HepG2 (cell line): ENCODE measurements around the gene HSCB. TPM values are rescaled to one million over a fixed set of nuclear protein-coding genes. Genes with fewer than 3 reads are reported as not detected.
A peak's percentile ranks its signal among the peaks of the same experiment; 100 is the strongest.

Experiments used
- AHDC1 ChIP-seq: sonication (generic); formaldehyde crosslinking; IDR thresholded peaks from 2 replicates; pipeline ENCODE4 v1.5.1; 2020; ENCODE audit warnings: mild to moderate bottlenecking, missing genetic modification reagents, borderline replicate concordance
- EP300 ChIP-seq, 3 experiments: sonication (generic) in 1 of 3; formaldehyde crosslinking in 1 of 3; IDR thresholded peaks; 2 replicates each; pipeline versions ENCODE4 v1.5.1 to v1.6.1; 2011 to 2020; ENCODE audit warnings: low read depth in 2 of 3, low read length in 2 of 3, borderline replicate concordance in 1 of 3, improper control_type of control experiment in 1 of 3, mild to moderate bottlenecking in 1 of 3, missing genetic modification reagents in 1 of 3, moderate library complexity in 1 of 3
- GPN1 ChIP-seq: sonication (generic); formaldehyde crosslinking; IDR thresholded peaks from 2 replicates; pipeline ENCODE4 v1.5.1; 2020; ENCODE audit warnings: missing genetic modification reagents, borderline replicate concordance
- MED1 ChIP-seq: sonication (generic); formaldehyde crosslinking; IDR thresholded peaks from 2 replicates; pipeline ENCODE4 v1.4.0; 2020; ENCODE audit warnings: missing genetic modification reagents
- MED13 ChIP-seq: sonication (generic); formaldehyde crosslinking; IDR thresholded peaks from 2 replicates; pipeline ENCODE4 v1.5.0; 2020; ENCODE audit warnings: missing genetic modification reagents
- NPAS2 ChIP-seq: sonication (generic); formaldehyde crosslinking; IDR thresholded peaks from 2 replicates; pipeline ENCODE4 v1.8.0; 2022; ENCODE audit warnings: mild to moderate bottlenecking, missing genetic modification reagents, borderline replicate concordance
- RARG ChIP-seq: sonication (generic); formaldehyde crosslinking; IDR thresholded peaks from 2 replicates; pipeline ENCODE4 v1.4.0; 2020; ENCODE audit warnings: low read depth, mild to moderate bottlenecking, missing genetic modification reagents
- SYNCRIP ChIP-seq: fragments of 200-400 bp; formaldehyde crosslinking; IDR thresholded peaks from 2 replicates; pipeline ENCODE4 v1.6.1; 2018; ENCODE audit warnings: mild to moderate bottlenecking, low read depth, low read length; ENCODE audit not compliant: insufficient read depth
- TBP ChIP-seq: sonication (generic); formaldehyde crosslinking; IDR thresholded peaks from 2 replicates; pipeline ENCODE4 v1.5.0; 2020; ENCODE audit warnings: missing genetic modification reagents
- TFE3 ChIP-seq: IDR thresholded peaks from 2 replicates; pipeline ENCODE4 v1.6.1; 2016
- TGIF2 ChIP-seq: IDR thresholded peaks from 2 replicates; pipeline ENCODE4 v1.6.1; 2016; ENCODE audit warnings: control low read depth, missing compliant biosample characterization
- TRIM24 ChIP-seq: sonication (generic); formaldehyde crosslinking; IDR thresholded peaks from 2 replicates; pipeline ENCODE4 v1.8.0; 2022; ENCODE audit warnings: mild to moderate bottlenecking, missing genetic modification reagents
- ZBTB42 ChIP-seq: sonication (generic); formaldehyde crosslinking; IDR thresholded peaks from 2 replicates; pipeline ENCODE4 v1.5.0; 2020; ENCODE audit warnings: mild to moderate bottlenecking, missing genetic modification reagents
- ZFP36 ChIP-seq: fragments of 150-350 bp; IDR thresholded peaks from 2 replicates; pipeline ENCODE4 v1.6.1; 2018; ENCODE audit warnings: borderline replicate concordance, low read length, low read depth; ENCODE audit not compliant: partially characterized antibody
- ZNF326 ChIP-seq: sonication (generic); formaldehyde crosslinking; IDR thresholded peaks from 2 replicates; pipeline ENCODE4 v1.4.0; 2020; ENCODE audit warnings: missing genetic modification reagents, borderline replicate concordance
- ZNF335 ChIP-seq: sonication (generic); formaldehyde crosslinking; IDR thresholded peaks from 2 replicates; pipeline ENCODE4 v1.4.0; 2020; ENCODE audit warnings: missing genetic modification reagents
- ZNF350 ChIP-seq: sonication (generic); formaldehyde crosslinking; IDR thresholded peaks from 2 replicates; pipeline ENCODE4 v1.4.0; 2020; ENCODE audit warnings: mild to moderate bottlenecking, low read depth, missing genetic modification reagents, borderline replicate concordance
- ZNF484 ChIP-seq: sonication (generic); formaldehyde crosslinking; IDR thresholded peaks from 2 replicates; pipeline ENCODE4 v1.5.1; 2020; ENCODE audit warnings: mild to moderate bottlenecking, low read depth, missing genetic modification reagents, borderline replicate concordance
- polyA plus RNA-seq, 8 experiments: library from polyadenylated mRNA; depleted of rRNA in 3 of 8; stranded (reverse) in 7 of 8; unstranded in 1 of 8; fragments of >200 nt; fragmentation: Illumina TruSeq in 4 of 8; extraction: Trizol in 4 of 8; gene quantifications; 2 replicates each; pipeline versions ENCODE4 v1.2.1 to v1.2.3, GENCODE V29; 2011 to 2016; ENCODE audit warnings: low read depth in 4 of 8, missing spikeins in 1 of 8, mixed read lengths in 1 of 8; ENCODE audit not compliant: insufficient read depth in 1 of 8
- total RNA-seq, 5 experiments: library from RNA; depleted of rRNA; stranded (reverse); fragments of >200 nt; fragmentation: Illumina TruSeq; extraction: Trizol; gene quantifications; 2 replicates each; pipeline ENCODE4 v1.2.3, GENCODE V29; 2016; ENCODE audit warnings: low read depth in 1 of 5
- TF ChIP-seq, protein P1 (sequence below): sonication (generic); formaldehyde crosslinking; IDR thresholded peaks from 2 replicates; pipeline ENCODE4 v1.4.0; 2020; ENCODE audit warnings: mild to moderate bottlenecking, low read depth, missing genetic modification reagents

Gene HSCB
- total and polyA plus RNA-seq, 2 of the 13 experiments (the other 11 are each of a cell fraction or from before 2014, with no cell fraction given): 15.4 to 20.9 TPM

DNA sequence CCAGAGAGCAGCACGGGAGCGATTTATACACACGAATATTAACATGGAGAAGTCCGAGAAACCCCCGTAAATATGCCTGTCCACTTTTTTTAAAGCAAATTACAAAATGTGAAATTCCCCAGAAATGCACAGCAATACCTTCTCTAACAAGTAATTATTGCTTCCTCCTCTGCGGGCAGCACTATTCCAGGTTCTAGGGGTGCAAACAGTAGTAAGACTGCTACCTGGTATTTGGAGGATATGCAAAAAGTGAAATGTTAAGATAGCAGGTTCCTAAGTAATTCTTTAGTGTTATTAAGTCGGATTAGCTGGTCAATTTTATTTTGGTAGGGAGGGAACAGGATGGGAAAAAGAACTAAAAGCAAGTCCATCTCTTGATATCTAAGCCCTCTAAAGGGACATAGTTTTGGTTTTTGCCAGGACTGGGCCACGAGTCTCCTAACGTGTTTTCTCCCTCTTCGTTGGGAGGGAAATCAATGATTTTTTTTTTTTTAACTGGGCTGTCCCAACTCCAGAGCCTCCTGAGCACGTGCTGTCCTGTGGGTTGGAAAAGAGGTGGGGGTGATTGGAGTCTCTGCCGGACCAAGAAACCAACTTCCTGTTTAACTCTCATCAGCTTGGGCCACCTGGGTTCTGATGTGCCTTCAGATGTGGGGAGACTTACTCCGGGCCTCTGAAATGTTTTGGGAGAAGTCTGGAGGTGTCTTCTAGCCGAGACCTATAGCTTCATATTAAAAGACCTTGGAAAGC lies 60.2 kb downstream of the HSCB start (continued):
- TF ChIP-seq, protein P1, sequence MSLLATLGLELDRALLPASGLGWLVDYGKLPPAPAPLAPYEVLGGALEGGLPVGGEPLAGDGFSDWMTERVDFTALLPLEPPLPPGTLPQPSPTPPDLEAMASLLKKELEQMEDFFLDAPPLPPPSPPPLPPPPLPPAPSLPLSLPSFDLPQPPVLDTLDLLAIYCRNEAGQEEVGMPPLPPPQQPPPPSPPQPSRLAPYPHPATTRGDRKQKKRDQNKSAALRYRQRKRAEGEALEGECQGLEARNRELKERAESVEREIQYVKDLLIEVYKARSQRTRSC: no peak
- TF ChIP-seq ZNF335 (CRISPR knock-in tag): peak; percentile 77
- TF ChIP-seq ZNF350 (CRISPR knock-in tag): peak; percentile 53; the same call in 1 of the 2 replicates
- no peak for TF ChIP-seq ZNF326 (CRISPR knock-in tag)
- TF ChIP-seq TRIM24 (CRISPR knock-in tag): no peak
- no peak; the same call in 1 of the 2 replicates for TF ChIP-seq AHDC1 (CRISPR knock-in tag)
- no peak for TF ChIP-seq TBP (CRISPR knock-in tag)
- peak; percentile 79 for TF ChIP-seq TFE3
- TF ChIP-seq RARG (CRISPR knock-in tag): no peak
- TF ChIP-seq ZNF484 (CRISPR knock-in tag): no peak
- TF ChIP-seq MED13 (CRISPR knock-in tag): peak; percentile 62
- no peak for TF ChIP-seq NPAS2 (CRISPR knock-in tag)
- TF ChIP-seq SYNCRIP: no peak
- TF ChIP-seq TGIF2 (CRISPR knock-in tag): peak; percentile 79
- peak; percentile 94 for TF ChIP-seq MED1 (CRISPR knock-in tag)
- TF ChIP-seq EP300 (IDR thresholded peaks at IDR 0.05; ENCODE audit: low read depth in 2 of 2, low read length in 2 of 2): peak in 1 of 2 experiments; percentile 51; a peak in 1 of 4 replicates
- 0 out of 2 replicates have a peak, but pooled peaks have one; percentile 16 for TF ChIP-seq EP300 (CRISPR knock-in tag; IDR thresholded peaks at IDR 0.05; ENCODE audit: borderline replicate concordance)
- TF ChIP-seq GPN1: no peak
- TF ChIP-seq ZFP36: no peak
- 0 out of 2 replicates have a peak, but pooled peaks have one; percentile 57 for TF ChIP-seq ZBTB42 (CRISPR knock-in tag)
